HG03342 (cell line): ENCODE measurements around the gene ZNF322.

Experiments used
- ATAC-seq: cut with Tn5 transposase; IDR thresholded peaks from one replicate; pipeline ENCODE4 v1.9.1; 2021; ENCODE audit warnings: mild to moderate bottlenecking, moderate library complexity; ENCODE audit not compliant: unreplicated experiment

ZNF322 gene

DNA sequence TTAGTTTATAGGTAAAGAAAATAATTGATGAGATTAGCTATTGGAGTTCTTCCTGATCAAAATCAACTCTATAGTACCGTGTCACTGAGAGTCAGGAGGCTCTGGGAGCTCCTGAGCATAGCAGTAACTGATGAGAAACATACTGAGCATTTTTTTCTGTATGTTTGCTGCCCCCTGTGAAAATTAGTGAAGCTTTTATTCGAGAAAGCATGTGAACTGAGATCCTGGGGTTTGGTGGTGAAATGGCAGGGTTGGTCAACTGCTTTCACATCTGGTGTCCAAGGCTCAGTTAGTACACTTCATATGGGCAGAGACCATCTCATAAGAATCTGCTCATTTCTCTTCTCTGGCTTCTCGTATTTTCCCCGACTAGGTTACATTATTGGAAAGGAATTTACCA is 66.9 kb downstream of the ZNF322 start:
- no peak for ATAC-seq

DNA sequence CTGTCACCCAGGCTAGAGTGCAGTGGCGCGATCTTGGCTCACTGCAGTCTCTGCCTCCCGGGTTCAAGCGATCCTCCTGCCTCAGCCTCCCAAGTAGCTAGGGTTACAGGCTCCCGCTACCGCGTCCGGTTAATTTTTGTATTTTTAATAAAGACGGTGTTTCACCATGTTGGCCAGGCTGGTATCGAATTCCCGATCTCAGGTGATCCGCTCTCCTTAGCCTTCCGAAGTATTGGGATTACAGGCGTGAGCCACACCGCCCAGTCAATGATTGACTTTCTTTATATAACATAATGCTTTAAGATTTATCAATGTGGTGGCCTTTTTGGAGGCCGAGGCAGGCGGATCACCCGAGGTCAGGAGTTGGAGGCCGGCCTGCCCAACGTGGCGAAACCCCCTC is 70.6 kb downstream of the ZNF322 start:
- no peak for ATAC-seq
